ENCODE measurements around the gene RNF133.

Gene RNF133

DNA sequence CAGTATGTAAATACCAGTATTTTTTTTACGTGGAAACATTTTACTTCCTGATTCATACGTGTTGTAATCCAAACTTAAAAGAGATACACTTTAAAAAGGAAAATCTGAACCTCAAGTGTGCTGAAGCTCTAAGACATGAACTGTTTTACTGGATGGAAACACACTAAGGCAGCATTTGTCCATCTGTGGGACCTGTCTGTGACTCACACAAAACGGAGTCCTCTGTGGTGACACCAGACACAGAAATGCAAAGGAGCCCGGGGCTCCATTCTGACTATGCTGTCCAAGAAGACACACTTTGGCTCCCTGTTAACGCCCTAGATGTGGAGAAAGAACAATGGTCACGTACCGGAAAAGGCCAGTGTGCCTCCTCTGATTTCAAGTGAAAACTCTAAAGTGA, 23.9 kb downstream of the RNF133 start:
- Histone ChIP-seq H4K20me1 (ENCODE audit: insufficient read depth, low read length) (no peaks in the 10 kb centered on the region), H3K27me3 (replicated peaks; ENCODE audit: insufficient read depth, low read length) (no peaks in the 10 kb centered on the region), H3F3A (ENCODE audit: insufficient read depth, low read length) (no peaks in the 10 kb centered on the region), H3K9me2 (replicated peaks; ENCODE audit: insufficient read depth, low read length) (no peaks in the 10 kb centered on the region), H3K27ac (ENCODE audit: low read length) (no peak overlapping the region), H3K79me2 (ENCODE audit: low read length) (peaks cover 24% of the 10 kb centered on the region), H3K4me2 (ENCODE audit: low read depth, low read length) (no peak overlapping the region), H3K4me3 (ENCODE audit: low read length) (no peak overlapping the region), H3K9me3 (replicated peaks; ENCODE audit: insufficient read depth, low read length) (no peaks in the 10 kb centered on the region), H3K4me1 (ENCODE audit: low read length) (no peaks in the 10 kb centered on the region), H2AFZ (ENCODE audit: low read length) (no peak overlapping the region), H3K36me3 (replicated peaks; ENCODE audit: insufficient read depth, low read length) (no peaks in the 10 kb centered on the region), H3K9ac (ENCODE audit: low read length) (no peak overlapping the region)
- DNase-seq = no peak
- TF ChIP-seq EZH2 (optimal IDR thresholded peaks at IDR 0.05; ENCODE audit: low read depth, low read length) (no peak), EZH2phosphoT487 (IDR thresholded peaks at IDR 0.05; ENCODE audit: low read length) (no peak), CTCF (IDR thresholded peaks at IDR 0.05; ENCODE audit: low read length) (no peak)

DNA sequence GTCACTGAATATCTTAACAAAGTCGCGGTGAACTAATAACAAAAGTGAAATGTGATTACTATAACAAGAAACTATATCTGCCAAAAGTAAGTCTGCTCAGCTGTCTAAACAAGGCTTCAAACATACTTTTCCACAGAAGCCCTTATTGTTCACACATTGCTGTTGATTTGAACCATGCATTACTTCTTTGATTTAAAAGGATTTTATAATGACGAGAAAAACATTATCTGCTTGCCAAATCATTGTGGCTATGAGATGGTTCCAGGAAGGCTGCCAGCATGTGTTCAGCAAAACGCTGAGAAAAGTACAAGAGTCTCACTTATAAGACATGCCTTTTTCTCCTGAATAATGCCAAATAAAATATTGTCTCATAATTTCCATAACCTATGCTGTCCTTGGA, 24.4 kb downstream of the RNF133 start:
- DNase-seq = no peak
- Histone ChIP-seq H3K79me2 (ENCODE audit: low read length) (peaks cover 27% of the 10 kb centered on the region), H3K27ac (ENCODE audit: low read length) (no peak overlapping the region), H4K20me1 (ENCODE audit: insufficient read depth, low read length) (no peaks in the 10 kb centered on the region), H3K36me3 (replicated peaks; ENCODE audit: insufficient read depth, low read length) (no peaks in the 10 kb centered on the region), H3K27me3 (replicated peaks; ENCODE audit: insufficient read depth, low read length) (no peaks in the 10 kb centered on the region), H2AFZ (ENCODE audit: low read length) (no peak overlapping the region), H3K9me3 (replicated peaks; ENCODE audit: insufficient read depth, low read length) (no peaks in the 10 kb centered on the region), H3F3A (ENCODE audit: insufficient read depth, low read length) (no peaks in the 10 kb centered on the region), H3K9ac (ENCODE audit: low read length) (no peak overlapping the region), H3K9me2 (replicated peaks; ENCODE audit: insufficient read depth, low read length) (no peaks in the 10 kb centered on the region), H3K4me1 (ENCODE audit: low read length) (no peaks in the 10 kb centered on the region), H3K4me3 (ENCODE audit: low read length) (no peak overlapping the region), H3K4me2 (ENCODE audit: low read depth, low read length) (no peak overlapping the region)
- TF ChIP-seq EZH2phosphoT487 (IDR thresholded peaks at IDR 0.05; ENCODE audit: low read length) (no peak), EZH2 (optimal IDR thresholded peaks at IDR 0.05; ENCODE audit: low read depth, low read length) (no peak), CTCF (IDR thresholded peaks at IDR 0.05; ENCODE audit: low read length) (no peak)

GRCh38 chr7:122673951-122674350, 25.0 kb downstream of the RNF133 start:
- Histone ChIP-seq H2AFZ (ENCODE audit: low read length) (no peak overlapping the region), H3K9ac (ENCODE audit: low read length) (no peak overlapping the region), H3K27me3 (replicated peaks; ENCODE audit: insufficient read depth, low read length) (no peaks in the 10 kb centered on the region), H3K4me3 (ENCODE audit: low read length) (no peak overlapping the region), H3K79me2 (ENCODE audit: low read length) (peaks cover 30% of the 10 kb centered on the region), H3K4me2 (ENCODE audit: low read depth, low read length) (no peak overlapping the region), H3K36me3 (replicated peaks; ENCODE audit: insufficient read depth, low read length) (no peaks in the 10 kb centered on the region), H3F3A (ENCODE audit: insufficient read depth, low read length) (no peaks in the 10 kb centered on the region), H3K9me2 (replicated peaks; ENCODE audit: insufficient read depth, low read length) (no peaks in the 10 kb centered on the region), H3K9me3 (replicated peaks; ENCODE audit: insufficient read depth, low read length) (no peaks in the 10 kb centered on the region), H4K20me1 (ENCODE audit: insufficient read depth, low read length) (no peaks in the 10 kb centered on the region), H3K4me1 (ENCODE audit: low read length) (no peaks in the 10 kb centered on the region), H3K27ac (ENCODE audit: low read length) (no peak overlapping the region)
- no peak for DNase-seq
- TF ChIP-seq EZH2 (optimal IDR thresholded peaks at IDR 0.05; ENCODE audit: low read depth, low read length) = no peak
- no peak for TF ChIP-seq EZH2phosphoT487 (IDR thresholded peaks at IDR 0.05; ENCODE audit: low read length)
- TF ChIP-seq CTCF (IDR thresholded peaks at IDR 0.05; ENCODE audit: low read length) = no peak
